NCI-H146 treated with DMSO at 0.1 percent for 48 hours (cell line): ENCODE data around the gene INTS13.
"Not testable (repeated sequence)": the region's sequence is repeated elsewhere in the genome, so short reads cannot be mapped to it uniquely, and the experiment has no call there.

Source experiments
- DNase-seq: peaks from one replicate; lab custom pipeline; 2025; ENCODE audit not compliant: unreplicated experiment; lab: John Stamatoyannopoulos, UW

Gene INTS13, protein sequence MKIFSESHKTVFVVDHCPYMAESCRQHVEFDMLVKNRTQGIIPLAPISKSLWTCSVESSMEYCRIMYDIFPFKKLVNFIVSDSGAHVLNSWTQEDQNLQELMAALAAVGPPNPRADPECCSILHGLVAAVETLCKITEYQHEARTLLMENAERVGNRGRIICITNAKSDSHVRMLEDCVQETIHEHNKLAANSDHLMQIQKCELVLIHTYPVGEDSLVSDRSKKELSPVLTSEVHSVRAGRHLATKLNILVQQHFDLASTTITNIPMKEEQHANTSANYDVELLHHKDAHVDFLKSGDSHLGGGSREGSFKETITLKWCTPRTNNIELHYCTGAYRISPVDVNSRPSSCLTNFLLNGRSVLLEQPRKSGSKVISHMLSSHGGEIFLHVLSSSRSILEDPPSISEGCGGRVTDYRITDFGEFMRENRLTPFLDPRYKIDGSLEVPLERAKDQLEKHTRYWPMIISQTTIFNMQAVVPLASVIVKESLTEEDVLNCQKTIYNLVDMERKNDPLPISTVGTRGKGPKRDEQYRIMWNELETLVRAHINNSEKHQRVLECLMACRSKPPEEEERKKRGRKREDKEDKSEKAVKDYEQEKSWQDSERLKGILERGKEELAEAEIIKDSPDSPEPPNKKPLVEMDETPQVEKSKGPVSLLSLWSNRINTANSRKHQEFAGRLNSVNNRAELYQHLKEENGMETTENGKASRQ

DNA sequence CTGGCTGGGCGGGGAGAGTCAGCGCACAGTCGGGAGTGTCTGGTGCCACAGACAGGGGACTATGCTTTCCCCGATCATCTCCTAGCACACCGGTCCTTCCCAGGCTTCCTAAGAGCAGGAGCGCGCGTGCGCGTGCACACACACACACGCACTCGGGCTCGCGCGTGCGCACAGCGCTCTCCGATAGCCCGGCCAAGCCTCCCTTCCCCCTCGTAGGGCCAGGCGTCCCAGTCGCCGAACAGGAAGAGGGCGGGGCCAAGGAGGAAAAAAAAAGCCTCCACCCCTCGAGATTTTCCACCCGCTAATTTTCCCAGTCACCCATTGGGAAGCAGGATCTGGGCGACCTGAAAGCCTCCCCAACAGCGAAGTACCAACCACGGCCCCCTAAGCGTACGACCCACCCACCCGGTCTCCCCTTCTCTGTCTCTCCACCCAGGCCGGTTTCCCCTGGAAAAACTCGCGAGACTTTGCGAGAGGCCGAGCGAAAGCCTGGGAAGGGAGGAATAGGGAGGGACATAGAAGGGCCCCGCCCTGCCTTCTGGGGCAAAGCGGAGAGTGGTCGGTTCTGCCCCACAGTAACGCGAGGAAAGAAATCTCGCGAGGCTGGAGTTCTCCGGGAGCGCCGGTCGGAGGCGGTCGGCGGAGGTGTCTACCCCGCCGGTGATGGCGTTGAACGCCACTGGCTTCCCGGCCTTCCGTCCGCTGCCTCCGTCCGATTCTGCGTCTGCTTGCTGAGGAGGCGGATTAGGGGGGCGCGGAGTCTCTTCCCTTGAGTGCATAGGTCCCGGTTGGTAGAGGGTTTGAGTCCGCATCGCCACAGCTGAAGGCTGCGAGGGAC lies at the start of gene INTS13, which contains the start of gene FGFR1OP2:
INTS13 (minus strand) TSS at position 119 of the 838 bp plus-strand sequence. CDS start 1,178 bp downstream, outside the sequence.
FGFR1OP2 (plus strand) TSS at position 608 of the 838 bp plus-strand sequence. CDS start 15,689 bp downstream, outside the sequence.
- DNase-seq, result peak; percentile 99

DNA sequence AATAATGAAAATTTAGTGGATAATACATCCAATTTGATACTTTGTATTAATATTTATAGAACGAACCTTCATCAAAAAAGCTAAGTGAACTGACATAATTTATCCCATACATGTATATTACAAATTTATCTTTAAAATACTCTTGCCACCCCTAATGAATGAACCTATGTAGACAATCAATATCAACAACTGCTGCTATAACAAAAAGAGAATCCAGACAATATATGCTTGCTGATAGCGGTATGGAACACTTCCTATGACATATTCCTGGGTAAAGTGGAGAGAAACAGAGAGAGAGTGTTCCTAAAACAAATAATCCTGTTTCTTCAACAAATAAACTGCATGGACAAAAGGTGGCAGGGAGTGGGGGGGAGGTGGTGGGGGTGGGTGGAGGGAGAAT lies 45.1 kb upstream of the INTS13 start:
- no peak for DNase-seq

DNA sequence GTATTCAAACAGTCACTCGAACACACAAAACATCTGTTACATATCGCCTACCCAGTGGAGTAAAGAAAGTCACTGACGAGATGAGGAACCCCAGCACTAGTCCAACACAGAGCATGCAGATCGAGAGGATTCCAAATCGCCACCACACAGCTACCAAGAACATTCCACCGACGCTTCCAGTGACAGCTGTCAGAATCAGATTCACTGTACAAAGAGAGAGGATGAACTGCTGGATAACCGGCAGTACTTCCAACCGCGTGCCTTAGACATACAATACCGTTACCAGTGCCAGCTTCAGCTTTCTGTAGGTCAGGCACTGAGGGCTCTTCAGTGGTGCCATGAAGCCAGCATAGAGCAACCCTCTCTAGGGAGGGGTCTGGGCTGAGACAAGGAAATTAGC lies 42.0 kb upstream of the INTS13 start:
- no peak for DNase-seq

GRCh38 chr12:26978801-26979200 lies 41.0 kb upstream of the INTS13 start:
- no peak for DNase-seq

DNA sequence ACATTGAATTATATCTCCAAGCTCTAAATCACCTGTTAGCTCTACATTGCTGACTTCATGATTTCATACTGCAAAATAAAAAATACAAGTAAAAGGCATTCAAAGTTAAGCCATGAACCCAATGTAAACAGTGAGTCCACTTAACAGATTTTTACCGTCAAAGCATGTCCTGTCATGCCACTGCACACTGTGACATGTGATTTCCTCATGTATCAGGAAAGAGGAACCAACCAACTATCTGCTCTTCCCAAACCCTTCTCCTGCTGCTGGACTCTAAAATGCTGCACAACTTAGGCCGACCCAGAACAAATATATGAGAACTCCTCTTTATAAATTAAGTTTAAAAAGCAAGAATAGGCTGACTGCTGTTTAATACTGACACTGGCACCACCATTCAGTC lies 38.9 kb upstream of the INTS13 start:
- DNase-seq, result no peak

- no peak for DNase-seq
Observed at GRCh38 chr12:26971963-26972362, 34.2 kb upstream of the INTS13 start.

- no peak for DNase-seq
Observed at GRCh38 chr12:26970136-26970535, 32.4 kb upstream of the INTS13 start.

DNA sequence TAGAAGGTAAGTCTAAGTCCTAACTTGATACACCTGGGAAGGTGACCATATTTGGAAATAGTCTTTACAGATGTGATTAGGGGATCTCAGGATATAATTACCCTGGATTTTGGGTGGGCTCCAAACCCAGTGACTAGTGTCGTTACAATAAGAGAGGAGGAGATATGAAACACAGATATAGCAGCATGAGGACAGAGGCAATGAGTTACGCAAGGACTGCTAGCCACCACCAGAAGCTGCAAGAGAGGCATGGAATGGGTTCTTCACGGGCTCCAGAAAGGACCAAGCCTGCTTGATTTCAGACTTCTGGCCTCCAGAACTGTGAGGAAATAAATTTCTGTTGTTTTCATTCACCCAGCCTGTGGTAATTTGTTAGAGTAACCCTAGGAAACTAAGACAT lies 29.1 kb upstream of the INTS13 start:
- no peak for DNase-seq

GRCh38 chr12:26963413-26963812 lies 25.6 kb upstream of the INTS13 start:
- no peak for DNase-seq

GRCh38 chr12:26961803-26962202 lies 24.0 kb upstream of the INTS13 start:
- no peak for DNase-seq

- DNase-seq, result not testable (repeated sequence)
Observed at GRCh38 chr12:26961391-26961790, 23.6 kb upstream of the INTS13 start.

DNA sequence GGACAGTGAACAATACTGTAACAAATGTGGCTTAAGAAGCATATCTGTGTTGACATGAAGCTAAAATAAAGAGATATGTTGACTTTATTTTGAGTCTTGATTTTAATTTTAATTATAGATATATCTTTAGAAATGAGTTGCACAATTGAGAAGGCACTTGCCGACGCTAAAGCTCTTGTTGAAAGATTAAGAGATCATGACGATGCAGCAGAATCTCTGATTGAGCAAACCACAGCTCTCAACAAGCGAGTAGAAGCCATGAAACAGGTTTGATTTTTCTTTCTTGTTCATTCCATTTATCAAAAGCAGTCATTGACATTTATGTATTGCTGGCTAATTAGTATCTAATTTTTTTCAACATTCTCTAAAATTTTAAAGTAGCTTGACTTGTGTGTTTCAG lies 16.2 kb upstream of the INTS13 start:
- no peak for DNase-seq

GRCh38 chr12:26953447-26953846 lies 15.7 kb upstream of the INTS13 start:
- no peak for DNase-seq

GRCh38 chr12:26948309-26948708 lies 10.5 kb upstream of the INTS13 start:
- DNase-seq, result no peak

GRCh38 chr12:26941215-26941594 lies 3.4 kb upstream of the INTS13 start:
- no peak for DNase-seq

GRCh38 chr12:26940516-26941214 lies 2.9 kb upstream of the INTS13 start:
- no peak for DNase-seq

DNA sequence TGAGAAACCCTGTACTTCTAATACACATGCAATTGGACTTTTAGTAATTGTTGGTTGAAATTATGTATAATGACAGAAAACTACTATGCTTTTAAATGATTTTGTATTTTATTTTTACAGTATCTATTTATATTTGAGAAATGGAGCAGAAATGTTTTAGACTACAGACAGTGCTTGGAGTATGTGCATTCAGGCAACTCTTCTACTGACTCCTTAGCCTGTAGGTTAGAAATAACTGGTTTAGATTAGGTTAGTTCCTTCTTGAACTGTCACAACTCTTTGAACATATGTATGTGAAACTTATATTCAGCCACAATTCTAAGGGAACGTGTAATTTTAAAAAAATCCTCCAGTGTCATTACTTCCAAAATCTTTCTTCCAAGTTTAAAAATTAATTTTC lies 2.2 kb upstream of the INTS13 start:
- DNase-seq, result no peak

DNA sequence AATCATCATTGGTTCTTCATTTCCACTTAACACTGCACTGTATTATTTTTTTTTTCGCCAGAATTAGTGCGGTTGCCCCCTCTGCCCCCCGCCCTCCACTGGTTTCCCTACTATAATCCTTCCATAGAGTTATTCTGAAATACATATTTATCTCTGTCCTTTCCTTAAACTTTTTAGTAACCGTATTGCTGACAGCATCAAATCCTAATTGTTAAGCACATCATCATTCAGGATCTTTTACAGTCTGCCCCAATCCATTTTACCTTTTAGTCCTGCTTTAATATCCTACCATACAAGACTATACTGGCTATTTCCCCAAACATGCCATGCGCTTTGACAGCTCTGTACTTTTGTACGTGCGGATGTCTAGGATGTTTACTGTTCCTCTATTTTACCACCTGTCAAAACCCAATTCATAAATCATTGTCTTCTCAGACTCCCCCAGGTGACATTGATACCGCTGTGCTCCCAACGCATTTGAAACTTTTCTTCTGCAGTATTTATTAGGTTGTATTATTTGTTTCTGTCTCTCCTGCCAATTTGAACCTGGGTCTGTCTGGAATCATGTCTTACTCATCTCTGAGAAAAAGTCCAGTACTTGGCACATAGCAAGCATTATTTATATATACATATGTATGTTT lies 1.5 kb upstream of the INTS13 start:
- peak; percentile 23 for DNase-seq

DNA sequence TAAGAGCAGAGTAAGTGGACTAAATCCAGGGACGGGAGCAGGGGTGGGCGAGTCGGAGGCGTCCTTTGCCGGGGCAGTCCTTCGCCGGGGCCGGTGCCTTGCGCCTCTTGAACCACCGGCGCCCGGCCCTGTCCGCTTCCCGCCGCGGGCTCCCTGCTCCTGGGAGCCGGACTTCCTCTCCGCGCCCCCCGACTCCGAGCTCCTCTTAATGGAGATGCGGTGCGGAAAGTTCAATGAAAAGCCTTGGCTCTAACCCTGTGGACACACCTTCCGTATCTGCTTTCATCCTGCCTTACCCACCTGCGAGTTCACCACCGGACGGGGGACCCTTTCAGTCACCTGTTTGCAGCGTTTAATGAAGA lies 901 bp upstream of the INTS13 start:
- DNase-seq, result no peak

DNA sequence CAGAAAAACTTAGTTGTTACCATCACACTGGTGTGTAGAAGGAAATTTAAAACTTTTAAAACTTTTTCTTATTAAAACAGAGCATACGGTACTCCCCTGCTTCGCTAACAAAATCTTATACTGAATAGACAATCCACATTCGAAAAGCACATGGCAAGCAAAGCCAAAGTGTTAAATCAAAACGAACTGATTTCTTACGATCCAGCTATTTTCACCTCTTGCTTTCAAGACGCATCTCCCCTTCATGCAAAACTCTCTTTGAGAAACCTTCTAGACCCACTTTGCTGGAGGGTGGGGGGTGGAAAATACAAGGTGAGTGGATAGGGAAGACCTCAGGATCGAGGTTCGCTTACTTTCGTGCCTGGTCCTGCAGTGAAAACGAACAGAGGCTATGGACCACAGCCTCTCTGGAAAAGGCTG lies 328 bp downstream of the INTS13 start:
- DNase-seq, result no peak
